Psoas muscle (tissue), 8 donors: ENCODE data around the gene FFAR3. TPM values are rescaled to one million over a fixed set of nuclear protein-coding genes. Genes with fewer than 3 reads are reported as not detected.

ENCODE experiments used
- ATAC-seq, 4 donors: fragments of 200-7000 bp; cut with Tn5 transposase; one replicate each; pipeline ENCODE4 v1.9.1; 2020; ENCODE audit warnings: moderate library complexity in 3 of 4, mild to moderate bottlenecking in 2 of 4
- DNase-seq, 2 donors: peaks; one replicate each; pipeline ENCODE4 v3.0.0-alpha.2; 2020
- H3K27ac ChIP-seq: fragments of 200-600 bp; one replicate; pipeline ENCODE4 v1.8.0; 2022
- H3K27me3 ChIP-seq, 3 donors: fragments of 200-600 bp in 1 of 3; one replicate each; pipeline versions ENCODE4 v1.6.1 to v1.8.0; 2013 to 2022; ENCODE audit warnings: low read length in 2 of 3, mild to moderate bottlenecking in 2 of 3, moderate library complexity in 1 of 3; ENCODE audit not compliant: insufficient read depth in 3 of 3
- H3K36me3 ChIP-seq, 2 donors: fragments of 200-600 bp in 1 of 2; one replicate each; pipeline versions ENCODE4 v1.6.1 to v1.8.0; 2013 to 2022; ENCODE audit warnings: low read depth in 1 of 2, mild to moderate bottlenecking in 1 of 2, moderate library complexity in 1 of 2; ENCODE audit not compliant: insufficient read depth in 1 of 2
- H3K4me1 ChIP-seq: fragments of 200-600 bp; one replicate; pipeline ENCODE4 v1.8.0; 2022
- H3K4me3 ChIP-seq: fragments of 200-600 bp; one replicate; pipeline ENCODE4 v1.8.0; 2022; ENCODE audit warnings: mild to moderate bottlenecking
- H3K9me3 ChIP-seq: fragments of 200-600 bp; one replicate; pipeline ENCODE4 v1.8.0; 2022
- WGBS, 3 donors: extraction: QIAGEN DNeasy Blood & Tissue Kit; methylation state at CpG; one replicate each; pipeline versions ENCODE4 v1.1.6 to v1.1.7; 2013; 5-methylcytosine and 5-hydroxymethylcytosine counted together
- intact Hi-C, 2 donors: fragments of 100-400 bp; cut with DNase I; formaldehyde crosslinking; loops; one replicate each; pipeline versions ENCODE4 v1.11.0 to v1.14.2; 2022
- polyA plus RNA-seq, 3 donors: library from polyadenylated mRNA; stranded (reverse); fragments of 200-250 nt; gene quantifications; one replicate each; pipeline ENCODE4 v1.2.3, GENCODE V29; 2013
- total RNA-seq, 4 donors: library from RNA; stranded (reverse); fragmentation: NEBNext Ultra II Directional in 2 of 4; extraction: Animal tissue kit (Norgen Biotek cat#: 25700) in 2 of 4; gene quantifications; one replicate each; pipeline versions ENCODE4 v1.2.1 to v1.2.4, GENCODE V29; 2021 to 2023
- TF ChIP-seq, protein P1 (sequence below): fragments of 200-600 bp; IDR thresholded peaks from one replicate; pipeline ENCODE4 v1.8.0; 2022; ENCODE audit warnings: antibody characterized with exemption
- donor health status: healthy with polysubstance abuse.
- donor health status: DM: no; HTN: no; CAD: no; lungs with moderate emphysema.
- donor health status: Bipolar disorder and iron deficiency.
- donor health status: healthy.
- donor health status: DM: yes; HTN: yes; CAD: no.
- donor health status: DM: no; HTN: no; CAD: no.
- donor health status: DM: no; HTN: no; CAD: no.
- donor health status: DM: yes; HTN: yes; CAD: no.

The FFAR3 gene
- total and polyA plus RNA-seq, 7 donors: 0.04 to 0.22 (median 0.17) TPM; not detected in 4

DNA sequence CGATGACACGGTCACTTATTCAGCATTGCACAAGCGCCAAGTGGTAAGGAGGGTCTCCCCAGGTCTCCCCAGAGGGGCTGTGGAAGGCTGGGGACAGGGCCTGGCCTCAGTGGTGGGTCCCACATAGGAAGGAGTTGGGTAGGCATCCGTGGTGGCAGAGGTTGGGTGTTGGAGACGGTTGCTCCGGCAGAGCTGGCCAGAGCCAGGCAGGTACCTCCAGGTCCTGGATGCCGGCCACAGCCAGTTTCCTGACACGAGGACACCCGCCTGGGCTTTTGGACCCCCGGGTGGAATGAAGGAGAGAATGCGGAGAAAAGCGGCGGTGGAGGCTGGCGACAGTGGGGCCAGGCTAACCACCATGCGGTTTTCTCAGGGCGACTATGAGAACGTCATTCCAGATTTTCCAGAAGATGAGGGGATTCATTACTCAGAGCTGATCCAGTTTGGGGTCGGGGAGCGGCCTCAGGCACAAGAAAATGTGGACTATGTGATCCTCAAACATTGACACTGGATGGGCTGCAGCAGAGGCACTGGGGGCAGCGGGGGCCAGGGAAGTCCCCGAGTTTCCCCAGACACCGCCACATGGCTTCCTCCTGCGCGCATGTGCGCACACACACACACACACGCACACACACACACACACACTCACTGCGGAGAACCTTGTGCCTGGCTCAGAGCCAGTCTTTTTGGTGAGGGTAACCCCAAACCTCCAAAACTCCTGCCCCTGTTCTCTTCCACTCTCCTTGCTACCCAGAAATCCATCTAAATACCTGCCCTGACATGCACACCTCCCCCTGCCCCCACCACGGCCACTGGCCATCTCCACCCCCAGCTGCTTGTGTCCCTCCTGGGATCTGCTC is 11.8 kb upstream of the FFAR3 start:
- 61 to 69% (median 64%) methylated on average over 27 to 28 of the region's 28 CpGs for WGBS, 3 donors
- no peaks in the 10 kb centered on the region for H3K36me3 ChIP-seq

DNA sequence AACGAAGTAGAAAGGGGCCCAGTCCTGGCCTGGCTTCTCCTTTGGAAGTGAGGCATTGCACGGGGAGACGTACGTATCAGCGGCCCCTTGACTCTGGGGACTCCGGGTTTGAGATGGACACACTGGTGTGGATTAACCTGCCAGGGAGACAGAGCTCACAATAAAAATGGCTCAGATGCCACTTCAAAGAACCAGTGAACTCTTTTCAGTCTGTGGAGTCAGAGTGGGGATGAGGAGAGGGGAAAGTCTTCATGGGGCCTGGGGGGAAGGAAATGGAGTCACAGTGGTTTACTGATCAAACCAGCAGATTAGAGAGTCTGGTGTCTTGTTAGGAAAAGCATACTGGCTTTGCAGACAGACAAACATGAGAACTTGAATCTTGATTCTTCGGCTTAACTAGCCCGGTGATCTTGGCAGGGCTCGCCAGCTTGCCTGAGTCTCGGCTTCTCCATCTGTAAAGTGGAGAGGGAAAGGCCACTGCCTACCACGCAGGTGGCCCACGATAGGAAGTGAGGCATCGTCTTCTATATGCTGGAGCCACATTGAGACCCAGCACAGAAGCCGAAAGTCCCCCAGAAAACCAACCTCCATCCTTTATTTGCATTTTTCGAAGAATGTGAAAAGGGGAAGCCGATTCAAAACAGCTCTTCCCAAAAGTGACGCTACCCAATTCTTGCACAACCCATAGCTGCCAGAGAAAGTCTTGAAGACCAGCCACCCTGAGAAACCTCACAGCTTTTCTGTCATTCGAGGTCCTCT is 10.9 kb upstream of the FFAR3 start, which contains the start of gene FFAR1:
TSS of gene FFAR1 (plus strand) at position 732 of the 759 bp plus-strand sequence. CDS start 3,650 bp downstream, outside the sequence.
- Histone ChIP-seq H3K27me3 (peaks cover 0 to 41% (median 4%) of the 10 kb centered on the region in 3 donors), H3K4me3 (no peak within 1 kb of the TSS), H3K36me3 (no peaks in the 10 kb centered on the region), H3K4me1 (no peaks in the 10 kb centered on the region), H3K27ac (no peak within 1 kb of the TSS), H3K9me3 (no peaks in the 10 kb centered on the region)
- WGBS, 3 donors: 58 to 69% (median 59%) methylated on average over 18 of the region's 18 CpGs
- no peak for ATAC-seq
- intact Hi-C loops: no loop called here
- no peak for DNase-seq
- TF ChIP-seq, protein P1, sequence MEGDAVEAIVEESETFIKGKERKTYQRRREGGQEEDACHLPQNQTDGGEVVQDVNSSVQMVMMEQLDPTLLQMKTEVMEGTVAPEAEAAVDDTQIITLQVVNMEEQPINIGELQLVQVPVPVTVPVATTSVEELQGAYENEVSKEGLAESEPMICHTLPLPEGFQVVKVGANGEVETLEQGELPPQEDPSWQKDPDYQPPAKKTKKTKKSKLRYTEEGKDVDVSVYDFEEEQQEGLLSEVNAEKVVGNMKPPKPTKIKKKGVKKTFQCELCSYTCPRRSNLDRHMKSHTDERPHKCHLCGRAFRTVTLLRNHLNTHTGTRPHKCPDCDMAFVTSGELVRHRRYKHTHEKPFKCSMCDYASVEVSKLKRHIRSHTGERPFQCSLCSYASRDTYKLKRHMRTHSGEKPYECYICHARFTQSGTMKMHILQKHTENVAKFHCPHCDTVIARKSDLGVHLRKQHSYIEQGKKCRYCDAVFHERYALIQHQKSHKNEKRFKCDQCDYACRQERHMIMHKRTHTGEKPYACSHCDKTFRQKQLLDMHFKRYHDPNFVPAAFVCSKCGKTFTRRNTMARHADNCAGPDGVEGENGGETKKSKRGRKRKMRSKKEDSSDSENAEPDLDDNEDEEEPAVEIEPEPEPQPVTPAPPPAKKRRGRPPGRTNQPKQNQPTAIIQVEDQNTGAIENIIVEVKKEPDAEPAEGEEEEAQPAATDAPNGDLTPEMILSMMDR: no peak

More for the DNA sequence above, 11.8 kb upstream of the FFAR3 start:
- TF ChIP-seq, protein P1: no peak
- no peaks in the 10 kb centered on the region for H3K4me1 ChIP-seq
- no peak overlapping the region for H3K4me3 ChIP-seq
- no peak overlapping the region for H3K27ac ChIP-seq
- peaks cover 0 to 33% (median 4%) of the 10 kb centered on the region in 3 donors for H3K27me3 ChIP-seq
- no peak for ATAC-seq
- no peaks in the 10 kb centered on the region for H3K9me3 ChIP-seq
- no peak for DNase-seq
- intact Hi-C loops: no loop called here

GRCh38 chr19:35347930-35348298 is 10.3 kb upstream of the FFAR3 start:
- Histone ChIP-seq H3K9me3 (no peaks in the 10 kb centered on the region), H3K27me3 (peaks cover 0 to 45% (median 4%) of the 10 kb centered on the region in 3 donors), H3K4me1 (no peaks in the 10 kb centered on the region), H3K36me3 (no peaks in the 10 kb centered on the region), H3K27ac (no peak overlapping the region), H3K4me3 (no peak overlapping the region)
- ATAC-seq (no peak), DNase-seq (no peak)
- intact Hi-C loops: no loop called here
- TF ChIP-seq, protein P1: no peak
- 68 to 75% (median 73%) methylated on average over 7 of the region's 7 CpGs for WGBS, 3 donors

DNA sequence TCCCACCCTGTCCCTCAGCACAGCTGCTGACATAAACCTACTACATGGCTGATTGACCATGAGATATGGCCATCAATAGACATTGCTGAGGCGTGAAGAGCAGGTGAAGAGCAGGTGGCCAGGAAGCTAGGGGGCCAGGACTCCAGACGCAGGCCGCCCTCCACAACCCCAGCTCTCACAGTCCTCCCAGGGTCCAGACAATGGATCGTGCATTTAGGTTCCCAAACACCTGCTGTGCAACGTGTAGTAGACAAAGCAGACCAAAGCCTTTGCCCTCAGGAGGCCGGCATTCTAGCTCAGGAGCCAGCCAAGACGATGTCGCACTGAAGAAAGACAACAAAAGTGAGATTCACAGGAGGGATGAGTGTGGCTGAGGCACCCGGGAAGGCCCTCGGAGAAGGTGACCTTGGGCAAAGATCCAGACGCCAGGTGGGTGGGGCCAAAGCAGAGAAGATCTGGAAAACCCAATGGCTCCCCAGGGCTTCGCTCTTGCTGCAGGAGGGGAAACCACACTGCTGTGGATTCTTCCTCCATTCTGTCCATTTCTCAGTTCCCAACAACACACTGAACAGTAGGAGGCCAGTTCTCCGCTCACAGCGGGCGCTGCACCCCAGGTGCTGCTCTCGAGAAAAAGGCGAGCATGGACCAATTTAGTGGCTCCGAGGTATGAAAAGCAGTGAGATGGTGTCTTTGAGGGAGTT is 9.2 kb upstream of the FFAR3 start:
- intact Hi-C loops: no loop called here

More for the DNA sequence above, 9.2 kb upstream of the FFAR3 start:
- no peaks in the 10 kb centered on the region for H3K4me1 ChIP-seq
- H3K36me3 ChIP-seq: no peaks in the 10 kb centered on the region
- TF ChIP-seq, protein P1: no peak
- H3K27me3 ChIP-seq: peaks cover 0 to 43% (median 4%) of the 10 kb centered on the region in 3 donors
- DNase-seq (no peak), ATAC-seq (no peak)
- WGBS, 3 donors: 63 to 73% (median 66%) methylated on average over 18 of the region's 18 CpGs
- H3K4me3 ChIP-seq: no peak overlapping the region
- H3K27ac ChIP-seq: no peak overlapping the region
- no peaks in the 10 kb centered on the region for H3K9me3 ChIP-seq
